ENCODE data around the gene CYBB. TPM values are rescaled to one million over a fixed set of nuclear protein-coding genes. Genes with fewer than 3 reads are reported as not detected.

The CYBB gene
- total RNA-seq, 3 donors from 2014 or later = 13.1 to 25.5 (median 23.5) TPM

DNA sequence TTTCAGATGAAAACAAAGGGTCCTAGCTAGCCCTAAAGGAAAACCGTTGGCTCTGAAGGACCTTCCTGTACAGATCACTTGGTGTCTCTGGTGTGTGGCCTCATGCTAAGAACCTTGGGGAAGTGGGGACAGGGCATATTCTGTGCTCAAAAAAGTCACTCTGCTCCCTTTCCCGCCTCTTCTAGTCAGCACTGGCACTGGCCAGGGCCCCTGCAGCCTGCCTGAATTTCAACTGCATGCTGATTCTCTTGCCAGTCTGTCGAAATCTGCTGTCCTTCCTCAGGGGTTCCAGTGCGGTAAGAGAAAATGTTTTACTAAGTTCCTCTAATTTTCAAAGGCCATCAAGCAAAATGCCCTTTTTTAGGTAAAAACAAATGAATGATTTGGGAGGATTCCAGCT, 3.4 kb downstream of the CYBB start:
- Histone ChIP-seq H3K9me3 (no peaks in the 10 kb centered on the region), H3K36me3 (no peaks in the 10 kb centered on the region), H3K4me3 (no peak overlapping the region), H3K4me1 (no peaks in the 10 kb centered on the region), H3K27me3 (peaks cover 0 to 21% of the 10 kb centered on the region in 2 donors), H3K27ac (no peak overlapping the region)
- no peak for DNase-seq (ENCODE audit: low spot score in 2 of 2)
- no peak for TF ChIP-seq POLR2A (IDR thresholded peaks at IDR 0.05)
- TF ChIP-seq, protein P1, sequence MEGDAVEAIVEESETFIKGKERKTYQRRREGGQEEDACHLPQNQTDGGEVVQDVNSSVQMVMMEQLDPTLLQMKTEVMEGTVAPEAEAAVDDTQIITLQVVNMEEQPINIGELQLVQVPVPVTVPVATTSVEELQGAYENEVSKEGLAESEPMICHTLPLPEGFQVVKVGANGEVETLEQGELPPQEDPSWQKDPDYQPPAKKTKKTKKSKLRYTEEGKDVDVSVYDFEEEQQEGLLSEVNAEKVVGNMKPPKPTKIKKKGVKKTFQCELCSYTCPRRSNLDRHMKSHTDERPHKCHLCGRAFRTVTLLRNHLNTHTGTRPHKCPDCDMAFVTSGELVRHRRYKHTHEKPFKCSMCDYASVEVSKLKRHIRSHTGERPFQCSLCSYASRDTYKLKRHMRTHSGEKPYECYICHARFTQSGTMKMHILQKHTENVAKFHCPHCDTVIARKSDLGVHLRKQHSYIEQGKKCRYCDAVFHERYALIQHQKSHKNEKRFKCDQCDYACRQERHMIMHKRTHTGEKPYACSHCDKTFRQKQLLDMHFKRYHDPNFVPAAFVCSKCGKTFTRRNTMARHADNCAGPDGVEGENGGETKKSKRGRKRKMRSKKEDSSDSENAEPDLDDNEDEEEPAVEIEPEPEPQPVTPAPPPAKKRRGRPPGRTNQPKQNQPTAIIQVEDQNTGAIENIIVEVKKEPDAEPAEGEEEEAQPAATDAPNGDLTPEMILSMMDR (IDR thresholded peaks at IDR 0.05) = no peak
- no peak for TF ChIP-seq POLR2AphosphoS5 (IDR thresholded peaks at IDR 0.05)
- intact Hi-C loops (cut with DNase I; ENCODE audit: low total_unique reads) = no loop called here

DNA sequence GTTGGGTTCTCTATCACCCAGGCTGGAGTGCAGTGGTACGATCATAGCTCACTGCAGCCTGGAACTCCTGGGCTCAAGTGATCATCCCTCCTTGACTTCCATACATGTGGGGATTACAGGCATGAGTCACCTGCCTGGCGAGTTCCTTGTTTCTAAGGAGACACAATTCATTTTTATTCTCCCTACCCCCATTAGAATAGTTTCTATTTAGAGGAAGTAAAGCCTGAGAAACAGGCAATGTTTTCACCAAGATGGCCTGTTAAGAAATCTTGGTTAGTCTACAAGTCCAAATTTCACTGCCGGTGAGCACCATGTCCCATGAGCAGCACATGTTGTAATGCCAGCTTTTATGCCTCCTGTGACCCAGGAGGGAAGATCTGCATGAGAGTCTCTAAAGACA, 5.7 kb downstream of the CYBB start:
- H3K36me3 ChIP-seq = no peaks in the 10 kb centered on the region
- DNase-seq (ENCODE audit: low spot score in 2 of 2) = no peak
- H3K9me3 ChIP-seq = no peaks in the 10 kb centered on the region
- peaks cover 0 to 28% of the 10 kb centered on the region in 2 donors for H3K27me3 ChIP-seq
- intact Hi-C loops (cut with DNase I; ENCODE audit: low total_unique reads) = no loop called here
- H3K27ac ChIP-seq = no peak overlapping the region
- TF ChIP-seq POLR2A (IDR thresholded peaks at IDR 0.05) (no peak), POLR2AphosphoS5 (IDR thresholded peaks at IDR 0.05) (no peak)
- TF ChIP-seq, protein P1 (IDR thresholded peaks at IDR 0.05) = no peak
- H3K4me1 ChIP-seq = no peaks in the 10 kb centered on the region
- no peak overlapping the region for H3K4me3 ChIP-seq

DNA sequence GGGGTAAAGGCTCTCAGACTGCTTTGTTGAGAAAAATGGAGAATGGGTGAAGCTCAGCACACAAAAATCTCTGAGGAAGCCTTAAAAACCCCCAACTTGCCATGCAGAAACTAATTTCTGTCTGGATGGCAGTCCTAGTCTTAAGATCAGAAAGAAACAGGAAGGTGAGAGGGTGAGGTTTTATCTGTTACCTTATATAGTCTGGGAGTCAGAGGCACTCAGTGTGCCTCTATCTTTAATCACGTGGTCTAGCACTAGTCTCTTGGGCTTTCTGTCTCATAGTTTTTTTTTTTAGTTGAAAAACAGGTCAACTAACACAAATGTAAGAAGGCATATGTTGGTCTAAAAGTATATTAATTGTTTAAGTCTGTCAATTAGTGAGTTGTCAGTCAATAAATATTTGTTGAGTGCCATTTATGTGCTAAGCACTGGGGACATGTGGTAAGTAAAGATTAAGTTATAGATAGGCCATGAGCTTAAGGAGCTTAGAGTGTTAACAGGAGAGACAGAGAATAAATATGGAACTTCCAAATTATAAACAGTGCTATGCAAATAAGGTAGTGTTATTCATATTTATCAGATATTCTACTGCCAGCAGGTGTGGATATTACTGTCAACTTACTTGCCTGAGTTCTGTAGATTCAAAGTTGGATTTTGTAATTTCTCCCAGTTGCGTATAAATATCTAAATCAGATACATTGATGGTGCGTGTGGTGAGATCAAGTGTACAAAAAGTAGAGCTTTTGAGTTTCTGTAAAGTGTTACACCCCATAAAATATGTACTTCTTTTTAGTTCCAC, 7.0 kb downstream of the CYBB start:
- no peaks in the 10 kb centered on the region for H3K4me1 ChIP-seq
- no peak for TF ChIP-seq POLR2A (IDR thresholded peaks at IDR 0.05)
- TF ChIP-seq, protein P1 (IDR thresholded peaks at IDR 0.05) = no peak
- no peak for TF ChIP-seq POLR2AphosphoS5 (IDR thresholded peaks at IDR 0.05)
- H3K9me3 ChIP-seq = no peaks in the 10 kb centered on the region
- DNase-seq (ENCODE audit: low spot score in 2 of 2) = no peak
- intact Hi-C loops (cut with DNase I; ENCODE audit: low total_unique reads) = no loop called here
- no peak overlapping the region for H3K27ac ChIP-seq
- peaks cover 0 to 22% of the 10 kb centered on the region in 2 donors for H3K27me3 ChIP-seq
- H3K4me3 ChIP-seq = no peak overlapping the region
- H3K36me3 ChIP-seq = no peaks in the 10 kb centered on the region

DNA sequence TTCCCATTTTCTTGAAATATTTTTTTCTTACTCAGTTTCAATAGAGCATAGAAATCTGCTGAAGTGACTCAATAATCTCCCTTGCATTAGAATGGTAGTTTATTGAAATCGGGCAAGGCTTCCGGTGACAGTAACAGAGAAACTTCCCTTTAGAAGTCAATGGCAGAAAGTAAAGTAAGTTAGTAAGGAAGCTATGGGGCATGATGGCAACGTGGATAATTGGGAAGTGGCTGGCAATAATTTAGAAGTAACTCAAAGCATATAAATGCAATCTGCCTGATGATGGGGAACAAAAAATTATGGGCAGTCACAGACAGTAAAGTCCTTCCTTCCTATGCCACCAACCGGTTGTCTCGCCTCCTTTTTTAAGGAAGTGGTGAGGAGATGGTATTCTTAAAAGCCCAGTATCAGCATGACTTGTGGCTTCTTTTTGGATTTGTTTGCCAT, 7.6 kb downstream of the CYBB start:
- intact Hi-C loops (cut with DNase I; ENCODE audit: low total_unique reads) = no loop called here
- TF ChIP-seq POLR2AphosphoS5 (IDR thresholded peaks at IDR 0.05) (no peak), POLR2A (IDR thresholded peaks at IDR 0.05) (no peak)
- TF ChIP-seq, protein P1 (IDR thresholded peaks at IDR 0.05) = no peak

DNA sequence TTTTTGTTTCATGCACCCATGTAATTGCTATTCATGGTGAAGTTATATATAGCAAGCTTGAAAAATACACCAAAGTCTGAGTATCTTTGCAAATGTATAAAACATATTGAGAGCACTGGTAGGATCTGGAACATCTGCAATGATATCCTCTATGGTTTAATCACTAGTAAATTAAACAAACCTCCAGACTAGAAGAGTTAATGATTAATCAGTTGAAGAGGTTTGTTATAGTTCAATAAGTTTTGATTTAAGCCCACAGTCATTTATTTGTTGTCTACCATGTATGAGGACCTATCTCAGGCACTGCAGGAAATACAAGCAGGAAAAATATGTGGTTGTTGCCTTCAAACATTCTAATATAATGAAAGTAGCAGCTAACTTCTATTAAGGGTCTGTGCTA, 16.5 kb downstream of the CYBB start:
- Histone ChIP-seq H3K4me3 (no peak overlapping the region), H3K9me3 (no peaks in the 10 kb centered on the region), H3K36me3 (no peaks in the 10 kb centered on the region), H3K27ac (no peak overlapping the region), H3K27me3 (peaks cover 0 to 39% of the 10 kb centered on the region in 2 donors), H3K4me1 (no peaks in the 10 kb centered on the region)
- no peak for DNase-seq (ENCODE audit: low spot score in 2 of 2)
- intact Hi-C loops (cut with DNase I; ENCODE audit: low total_unique reads) = no loop called here
- no peak for TF ChIP-seq POLR2A (IDR thresholded peaks at IDR 0.05)

More for the DNA sequence above, 7.6 kb downstream of the CYBB start:
- Histone ChIP-seq H3K4me3 (no peak overlapping the region), H3K27me3 (peaks cover 0 to 19% of the 10 kb centered on the region in 2 donors), H3K4me1 (no peaks in the 10 kb centered on the region), H3K9me3 (no peaks in the 10 kb centered on the region), H3K27ac (no peak overlapping the region), H3K36me3 (no peaks in the 10 kb centered on the region)
- DNase-seq (ENCODE audit: low spot score in 2 of 2) = no peak
